HG02885 (cell line): ENCODE measurements around the gene OR10T2.
"Not testable (repeated sequence)": the region's sequence is repeated elsewhere in the genome, so short reads cannot be mapped to it uniquely, and the experiment has no call there.

Experiments used
- ATAC-seq: cut with Tn5 transposase; IDR thresholded peaks from one replicate; pipeline ENCODE4 v1.9.1; 2021; ENCODE audit warnings: mild to moderate bottlenecking; ENCODE audit not compliant: unreplicated experiment, poor library complexity

OR10T2 gene

GRCh38 chr1:158357441-158357840, 41.8 kb downstream of the OR10T2 start:
- ATAC-seq, result no peak

GRCh38 chr1:158356616-158357015, 42.6 kb downstream of the OR10T2 start:
- ATAC-seq, result no peak

GRCh38 chr1:158355773-158356285, 43.4 kb downstream of the OR10T2 start:
- no peak for ATAC-seq

GRCh38 chr1:158354255-158354654, 45.0 kb downstream of the OR10T2 start:
- ATAC-seq, result no peak

GRCh38 chr1:158353303-158354075, 45.8 kb downstream of the OR10T2 start, which contains the start of gene CD1E:
TSS of gene CD1E (plus strand) at chr1:158353894. CDS start at chr1:158353989, 95 bp downstream.
- peak; percentile 70 for ATAC-seq

- ATAC-seq, result not testable (repeated sequence)
Measured at GRCh38 chr1:158348946-158349345, 50.3 kb downstream of the OR10T2 start.
